K562 (cell line): ENCODE measurements around the gene SOX6. TPM values are rescaled to one million over a fixed set of nuclear protein-coding genes. Genes with fewer than 3 reads are reported as not detected.

ENCODE experiments used
- ATAC-seq: fragments of 200-7000 bp; cut with Tn5 transposase; 3 replicates; pipeline ENCODE4 v1.9.1; 2020; ENCODE audit warnings: moderate library complexity
- BruUV-seq: library from RNA; stranded (reverse); fragments of 400-500 nt; replicated peaks from 2 replicates; lab custom pipeline; 2021; lab: Mats Ljungman, UMichigan
- CTCF ChIA-PET: fragments of 300-600 bp; formaldehyde crosslinking; extraction: SDS; loops from one replicate; lab custom pipeline; 2021; ENCODE audit warnings: low intra/inter-chr PET ratio; lab: Yijun Ruan, JAX
- POLR2A ChIA-PET: fragments of 300-600, 350-650 bp; sonication (Branson Sonifier 250); formaldehyde crosslinking; extraction: SDS; loops from one replicate; lab custom pipeline; 2021; ENCODE audit warnings: antibody characterized with exemption, inconsistent platforms; lab: Yijun Ruan, JAX
- DNase-seq, 4 experiments: peaks; one replicate each; pipeline versions ENCODE4 v3.0.0 to v3.0.0-alpha.2; 2011 to 2018; ENCODE audit warnings: low spot score in 3 of 4, mixed read lengths in 3 of 4; ENCODE audit errors: extremely low read depth in 1 of 4
- FAIRE-seq: peaks from 2 replicates; lab custom pipeline; 2011; peaks lifted over from hg19 to GRCh38; lab: Jason Lieb, UNC
- H2AFZ ChIP-seq: 2 replicates; pipeline ENCODE4 v1.6.0; 2011; ENCODE audit warnings: low read depth, low read length, control low read depth, inconsistent platforms
- H3K27ac ChIP-seq: fragments of 200-600 bp; 3 replicates; pipeline ENCODE4 v1.8.0; 2011; ENCODE audit warnings: low read depth, mild to moderate bottlenecking, control low read depth, inconsistent platforms, low read length, moderate library complexity, mixed read lengths; ENCODE audit errors: extremely low read depth
- H3K27me3 ChIP-seq, 2 experiments: fragments of 300-600 bp in 1 of 2; 2 replicates in 1 of 2; 3 replicates in 1 of 2; pipeline versions ENCODE4 v1.6.0 to v1.8.0; 2011; ENCODE audit warnings: inconsistent platforms in 2 of 2, low read length in 2 of 2, mild to moderate bottlenecking in 1 of 2, mixed read lengths in 1 of 2, moderate library complexity in 1 of 2; ENCODE audit not compliant: control insufficient read depth in 2 of 2, insufficient read depth in 2 of 2
- H3K36me3 ChIP-seq: fragments of 300-600 bp; 3 replicates; pipeline ENCODE4 v1.8.0; 2011; ENCODE audit warnings: mild to moderate bottlenecking, low read length, inconsistent platforms; ENCODE audit not compliant: control insufficient read depth, insufficient read depth
- H3K4me1 ChIP-seq, 2 experiments: fragments of 200-600 bp in 1 of 2; replicated peaks in 1 of 2; 2 replicates in 1 of 2; 3 replicates in 1 of 2; pipeline versions ENCODE4 v1.5.1 to v1.8.0; 2011; ENCODE audit warnings: inconsistent platforms in 2 of 2, low read length in 2 of 2, mild to moderate bottlenecking in 1 of 2, mixed read lengths in 1 of 2, moderate library complexity in 1 of 2; ENCODE audit not compliant: control insufficient read depth in 2 of 2, insufficient read depth in 2 of 2
- H3K4me2 ChIP-seq: 2 replicates; pipeline ENCODE4 v1.6.1; 2011; ENCODE audit warnings: low read length, control low read depth, inconsistent platforms, mixed read lengths; ENCODE audit not compliant: insufficient read depth
- H3K4me3 ChIP-seq: fragments of 200-600 bp; sonication (generic), shearing (Covaris generic); 2 replicates; pipeline ENCODE4 v1.5.1; 2016; ENCODE audit warnings: control low read depth, inconsistent platforms
- H3K79me2 ChIP-seq: fragments of 200-600 bp; 3 replicates; pipeline ENCODE4 v1.8.0; 2011; ENCODE audit warnings: low read length, inconsistent platforms; ENCODE audit not compliant: control insufficient read depth, insufficient read depth
- H3K9ac ChIP-seq, 2 experiments: 2 replicates each; pipeline versions ENCODE4 v1.6.0 to v1.6.1; 2011; ENCODE audit warnings: low read depth in 2 of 2, low read length in 2 of 2, control low read depth in 1 of 2, inconsistent platforms in 1 of 2, mild to moderate bottlenecking in 1 of 2, mixed read lengths in 1 of 2; ENCODE audit not compliant: insufficient read depth in 1 of 2
- H3K9me1 ChIP-seq: one replicate; pipeline ENCODE4 v1.6.0; 2011; ENCODE audit warnings: inconsistent platforms, mild to moderate bottlenecking, low read length, moderate library complexity; ENCODE audit not compliant: control insufficient read depth, insufficient read depth
- H3K9me3 ChIP-seq: replicated peaks from 2 replicates; pipeline ENCODE4 v1.5.1; 2011; ENCODE audit warnings: low read depth, low read length, inconsistent platforms; ENCODE audit not compliant: control insufficient read depth, insufficient read depth
- H4K20me1 ChIP-seq: replicated peaks from 2 replicates; pipeline ENCODE4 v1.6.1; 2011; ENCODE audit warnings: low read length, inconsistent platforms, mixed read lengths; ENCODE audit not compliant: control insufficient read depth, insufficient read depth
- BRD4 ChIP-seq: fragments of 200-600 bp; sonication (generic); IDR thresholded peaks from 2 replicates; pipeline ENCODE4 v1.6.1; 2017; ENCODE audit warnings: inconsistent platforms
- FOSL1 ChIP-seq: fragments of 200-800 bp; sonication (Bioruptor generic); conservative IDR thresholded peaks from 2 replicates; pipeline ENCODE4 v1.6.1; 2016; ENCODE audit warnings: missing genetic modification characterization, missing compliant biosample characterization
- RBM17 ChIP-seq: fragments of 200-400 bp; formaldehyde crosslinking; IDR thresholded peaks from 2 replicates; pipeline ENCODE4 v1.6.1; 2017; ENCODE audit warnings: low read depth, mild to moderate bottlenecking, low read length, borderline replicate concordance
- ZNF274 ChIP-seq: IDR thresholded peaks from 2 replicates; pipeline ENCODE4 v1.6.1; 2011; ENCODE audit warnings: low read depth, mild to moderate bottlenecking, low read length, moderate library complexity, borderline replicate concordance
- in situ Hi-C: fragments of 300-500 bp; cut with MboI; formaldehyde crosslinking; loops from 4 replicates; pipeline ENCODE4 v1.15.0; 2018; ENCODE audit warnings: inconsistent platforms, mixed read lengths
- intact Hi-C: fragments of 100-400 bp; cut with micrococcal nuclease; formaldehyde crosslinking; loops from 2 replicates; pipeline ENCODE4 v1.14.2; 2022
- polyA plus RNA-seq, 8 experiments: library from polyadenylated mRNA; depleted of rRNA in 4 of 8; stranded (reverse) in 5 of 8; unstranded in 3 of 8; fragments of >200 nt; fragmentation: Nextera tagmentation in 2 of 8; fragmentation: Illumina TruSeq in 1 of 8; extraction: Ambion mirVana in 2 of 8; extraction: Trizol in 1 of 8; gene quantifications; 2 replicates each; pipeline versions ENCODE4 v1.2.1 to v1.2.3, GENCODE V29; 2011 to 2014; ENCODE audit warnings: inconsistent platforms in 1 of 8, missing spikeins in 1 of 8
- total RNA-seq, 7 experiments: library from RNA; depleted of rRNA in 6 of 7; stranded (reverse); fragments of >200 nt in 6 of 7; fragmentation: Illumina TruSeq in 2 of 7; extraction: Trizol in 2 of 7; gene quantifications; 2 replicates each; pipeline versions ENCODE4 v1.2.1 to v1.2.3, GENCODE V29; 2011 to 2021; ENCODE audit warnings: low replicate concordance in 1 of 7
- TF ChIP-seq, protein P1 (sequence below), 2 experiments: fragments of 450-650 bp in 1 of 2; sonication (generic) in 1 of 2; formaldehyde crosslinking in 1 of 2; IDR thresholded peaks in 1 of 2; conservative IDR thresholded peaks in 1 of 2; 2 replicates each; pipeline versions ENCODE4 v1.6.1 to v1.8.1; 2016 to 2023; ENCODE audit warnings: mild to moderate bottlenecking in 2 of 2, moderate library complexity in 2 of 2, inconsistent platforms in 1 of 2, missing genetic modification reagents in 1 of 2

SOX6 gene
- total and polyA plus RNA-seq, 9 of the 15 experiments (the other 6 are each of a cell fraction or from before 2014, with no cell fraction given): 0.89 to 8.7 (median 5.7) TPM

- CTCF ChIA-PET: no interaction called here
- peaks cover 0 to 20% of the 10 kb centered on the region in 2 experiments; a peak in 3 of 5 replicates for H3K4me1 ChIP-seq
- BruUV-seq: no TSS peak
- no peak for FAIRE-seq
- in situ Hi-C loops (no loop called here), intact Hi-C loops (no loop called here)
- H3K9me1 ChIP-seq: no peaks in the 10 kb centered on the region
- H3K27ac ChIP-seq: peak overlapping the region; percentile 50
- no peaks in the 10 kb centered on the region for H3K79me2 ChIP-seq
- no peaks in the 10 kb centered on the region for H3K36me3 ChIP-seq
- peak overlapping the region; percentile 68 for H2AFZ ChIP-seq
- H3K4me3 ChIP-seq: no peak overlapping the region
- DNase-seq: peak in 1 of 4 experiments; percentile 21
- ATAC-seq: peak; percentile 73
- no peaks in the 10 kb centered on the region for H3K27me3 ChIP-seq
- no peaks in the 10 kb centered on the region for H4K20me1 ChIP-seq
- H3K4me2 ChIP-seq: no peak overlapping the region; the same call in 1 of the 2 replicates
- H3K9me3 ChIP-seq: no peaks in the 10 kb centered on the region
- TF ChIP-seq ZNF274 (no peak), BRD4 (no peak), FOSL1 (peak; percentile 54), RBM17 (no peak)
- TF ChIP-seq, protein P1, sequence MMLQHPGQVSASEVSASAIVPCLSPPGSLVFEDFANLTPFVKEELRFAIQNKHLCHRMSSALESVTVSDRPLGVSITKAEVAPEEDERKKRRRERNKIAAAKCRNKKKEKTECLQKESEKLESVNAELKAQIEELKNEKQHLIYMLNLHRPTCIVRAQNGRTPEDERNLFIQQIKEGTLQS (IDR thresholded peaks at IDR 0.05): peak; percentile 50; the same call in 1 of the 2 replicates
- TF ChIP-seq, protein P1 (CRISPR knock-in tag; conservative IDR thresholded peaks at IDR 0.05): no peak
- TF ChIP-seq, all 486 proteins: peak for 2
- peak overlapping the region in 1 of 2 experiments; percentile 38; a peak in 1 of 4 replicates for H3K9ac ChIP-seq
- POLR2A ChIA-PET: no interaction called here
Observed at GRCh38 chr11:16392616-16393015, 36.3 kb upstream of the SOX6 start.
